ENCODE measurements around the gene CEP120.

CEP120 gene

GRCh38 chr5:123299136-123299535 is 124.1 kb downstream of the CEP120 start:
- no peak for DNase-seq (ENCODE audit: low spot score)

GRCh38 chr5:123298335-123299030 is 124.7 kb downstream of the CEP120 start:
- DNase-seq (ENCODE audit: low spot score): no peak

GRCh38 chr5:123297866-123298265 is 125.3 kb downstream of the CEP120 start:
- DNase-seq (ENCODE audit: low spot score): no peak

GRCh38 chr5:123297198-123297831 is 125.9 kb downstream of the CEP120 start:
- no peak for DNase-seq (ENCODE audit: low spot score)

All from SK-N-DZ (cell line).